Iris pigment epithelial cell (primary cell): ENCODE results near the gene TGFBR3.
"Not testable (repeated sequence)": the region's sequence is repeated elsewhere in the genome, so short reads cannot be mapped to it uniquely, and the experiment has no call there.

Experiments
- DNase-seq: peaks from one replicate; pipeline ENCODE4 v3.0.0-alpha.2; 2011; ENCODE audit warnings: low read depth

TGFBR3 gene

DNA sequence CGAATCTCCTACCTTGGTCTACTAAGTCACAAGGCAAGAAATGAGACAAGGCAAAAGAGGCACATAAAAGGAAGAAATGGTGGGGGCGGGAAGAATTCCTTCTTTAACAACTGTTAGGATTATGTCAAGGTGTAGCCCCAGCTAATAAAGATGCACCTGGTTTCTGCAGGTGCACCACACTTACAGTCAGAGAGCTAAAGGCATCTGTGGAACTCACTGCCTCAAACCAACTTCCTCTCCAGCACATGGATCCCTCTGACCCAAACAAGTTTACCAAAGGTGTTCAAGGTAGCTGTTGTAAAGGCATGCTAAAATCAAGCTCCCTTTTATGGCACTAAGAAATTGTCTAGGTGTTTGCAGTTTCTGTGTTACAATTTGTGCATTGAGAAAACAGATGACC lies 38.1 kb downstream of the TGFBR3 start:
- no peak for DNase-seq

DNA sequence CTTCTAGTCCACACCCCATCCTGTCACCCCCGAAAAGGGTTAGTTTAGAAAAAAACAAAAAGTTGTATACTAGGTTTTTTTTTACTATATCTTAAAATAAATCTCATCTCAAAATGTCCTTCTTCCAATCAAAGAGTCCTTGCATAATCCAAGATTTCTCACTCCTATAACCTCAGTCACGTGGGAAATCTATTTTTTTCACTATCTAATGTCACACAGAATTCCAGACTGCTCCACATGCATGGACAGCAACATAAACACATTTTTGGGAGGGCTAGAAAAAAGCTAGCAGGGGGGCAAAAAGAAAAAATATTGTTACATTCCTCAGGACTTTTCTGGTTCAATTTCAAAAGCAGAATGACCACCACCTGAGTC lies 39.3 kb downstream of the TGFBR3 start:
- no peak for DNase-seq

DNA sequence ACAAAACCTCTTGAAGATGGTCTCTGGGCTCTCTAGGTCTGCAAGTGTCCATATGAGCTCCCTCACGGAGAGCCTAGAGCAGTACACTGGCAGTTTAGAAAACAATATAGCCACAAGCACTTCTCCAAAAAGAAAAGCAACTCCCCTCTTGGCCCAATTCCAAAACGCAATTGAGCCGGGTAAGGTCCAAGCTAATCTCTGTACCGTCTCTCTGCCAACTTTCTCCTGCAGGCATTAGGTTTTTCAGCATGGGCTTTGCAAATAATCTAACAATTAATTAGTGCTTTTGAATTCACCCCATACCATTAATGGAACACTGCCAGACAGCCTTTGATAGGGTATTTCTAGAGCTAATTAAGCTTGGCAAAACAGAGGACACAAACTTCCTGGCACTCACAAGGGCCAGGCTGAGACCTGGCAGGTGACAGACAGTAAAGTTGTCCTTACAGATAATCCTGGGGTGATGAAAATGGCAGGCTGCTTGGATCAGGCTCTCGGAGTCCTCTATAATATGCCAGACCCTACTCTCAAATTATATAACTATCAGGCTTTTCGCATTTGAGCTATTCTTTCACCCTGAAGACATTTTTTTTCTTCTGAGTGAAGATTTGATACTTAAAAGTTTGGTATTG lies 39.8 kb downstream of the TGFBR3 start:
- peak; percentile 63 for DNase-seq

DNA sequence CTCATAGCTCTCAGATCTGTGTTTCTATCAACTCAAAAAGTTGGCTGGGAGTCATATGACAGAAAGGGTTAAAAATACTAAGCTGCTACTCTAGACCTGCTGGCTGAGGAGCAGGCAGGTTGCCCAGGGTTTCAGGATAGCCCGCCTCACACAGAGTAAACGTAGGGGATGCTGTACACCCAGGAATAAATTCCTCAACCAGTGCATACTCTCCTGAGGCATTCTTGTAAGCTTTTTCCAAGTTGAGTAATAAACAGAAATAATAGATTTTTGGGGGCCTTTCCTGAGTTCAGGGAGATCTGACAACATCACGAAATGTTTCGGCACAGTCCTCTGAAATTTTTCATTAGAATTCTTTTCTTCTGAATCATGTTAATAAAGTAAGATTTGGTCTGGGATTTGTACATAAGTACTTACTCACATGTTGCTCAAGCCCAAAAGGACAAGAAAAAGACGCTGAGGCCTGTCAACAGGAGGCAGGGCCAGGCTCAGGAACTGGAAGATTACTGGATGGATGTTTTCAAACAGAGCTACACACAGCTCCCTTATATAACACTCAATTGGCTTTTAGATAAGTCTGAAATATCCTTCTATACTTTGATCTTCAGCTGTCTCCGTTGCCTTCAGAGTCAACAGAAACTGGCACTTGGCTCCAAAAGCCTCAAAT lies 41.0 kb downstream of the TGFBR3 start:
- DNase-seq = peak; percentile 98

DNA sequence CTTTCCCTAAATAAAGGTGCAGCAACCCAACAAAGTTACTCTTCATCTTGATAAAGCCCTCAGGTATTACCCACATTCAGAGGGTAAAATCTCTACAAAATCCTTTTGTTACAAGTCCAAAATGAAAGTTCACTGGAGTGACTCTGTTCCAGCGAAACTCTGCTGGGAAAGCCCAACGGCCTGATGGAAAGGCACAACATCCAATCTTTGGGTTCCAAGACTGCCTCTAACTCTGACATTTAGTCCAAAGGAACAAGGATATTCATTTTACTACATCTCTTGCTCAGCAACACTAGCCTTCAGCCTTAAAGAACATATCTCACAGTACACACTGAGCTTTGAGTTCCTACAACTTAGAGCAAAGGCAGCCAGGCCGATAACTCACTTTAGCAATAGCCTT lies 42.1 kb downstream of the TGFBR3 start:
- no peak for DNase-seq

DNA sequence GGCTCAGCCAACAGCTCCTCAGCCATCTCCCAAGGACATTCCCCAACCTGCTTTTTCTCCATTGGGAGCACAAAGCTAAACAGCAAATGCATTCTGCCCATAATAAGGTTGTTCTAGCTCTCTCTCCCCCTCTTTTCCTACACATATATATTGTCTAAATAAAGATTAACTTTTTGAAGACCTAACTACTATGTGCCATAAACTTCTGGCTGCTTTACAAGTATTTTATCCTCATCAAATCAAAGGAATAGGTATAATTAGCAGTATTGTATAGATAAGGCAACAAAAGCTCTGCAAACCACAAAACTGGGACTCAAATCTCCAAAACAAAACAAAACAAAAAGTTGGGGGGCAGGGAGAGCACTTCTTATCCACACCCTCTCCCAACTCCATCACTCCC lies 43.4 kb downstream of the TGFBR3 start:
- no peak for DNase-seq

DNA sequence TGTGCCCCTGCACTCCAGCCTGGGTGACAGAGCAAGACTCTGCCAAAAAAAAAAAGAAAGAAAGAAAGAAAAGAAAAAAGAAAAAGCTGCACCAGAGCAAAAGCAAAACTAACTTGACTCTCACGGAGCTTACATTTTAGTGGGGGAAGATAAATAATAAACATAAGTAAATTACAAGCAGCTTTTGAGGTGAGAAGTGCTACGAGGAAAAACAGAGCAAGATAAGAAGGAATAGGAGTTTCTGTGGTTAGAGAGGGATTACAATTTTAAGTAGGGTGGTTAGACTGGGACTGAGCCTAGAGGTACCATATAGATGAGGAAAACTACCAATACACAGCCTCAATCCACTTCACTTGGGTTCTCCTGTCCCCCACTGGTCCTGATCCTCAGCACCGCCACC lies 43.9 kb downstream of the TGFBR3 start:
- no peak for DNase-seq

DNA sequence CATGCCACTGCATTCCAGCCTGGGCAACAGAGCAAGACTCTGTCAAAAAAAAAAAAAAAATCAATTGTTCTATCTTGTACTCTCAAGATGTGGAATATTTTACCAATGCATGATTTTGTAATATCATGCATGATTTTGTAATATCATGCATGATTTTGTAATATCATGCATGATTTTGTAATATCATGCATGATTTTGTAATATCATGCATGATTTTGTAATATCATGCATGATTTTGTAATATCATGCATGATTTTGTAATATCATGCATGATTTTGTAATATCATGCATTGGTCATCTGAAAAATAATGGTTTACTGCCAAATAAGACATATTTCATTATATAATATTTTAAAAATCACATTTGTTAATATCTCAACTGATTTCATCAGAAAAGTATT lies 45.7 kb downstream of the TGFBR3 start:
- DNase-seq = not testable (repeated sequence)

DNA sequence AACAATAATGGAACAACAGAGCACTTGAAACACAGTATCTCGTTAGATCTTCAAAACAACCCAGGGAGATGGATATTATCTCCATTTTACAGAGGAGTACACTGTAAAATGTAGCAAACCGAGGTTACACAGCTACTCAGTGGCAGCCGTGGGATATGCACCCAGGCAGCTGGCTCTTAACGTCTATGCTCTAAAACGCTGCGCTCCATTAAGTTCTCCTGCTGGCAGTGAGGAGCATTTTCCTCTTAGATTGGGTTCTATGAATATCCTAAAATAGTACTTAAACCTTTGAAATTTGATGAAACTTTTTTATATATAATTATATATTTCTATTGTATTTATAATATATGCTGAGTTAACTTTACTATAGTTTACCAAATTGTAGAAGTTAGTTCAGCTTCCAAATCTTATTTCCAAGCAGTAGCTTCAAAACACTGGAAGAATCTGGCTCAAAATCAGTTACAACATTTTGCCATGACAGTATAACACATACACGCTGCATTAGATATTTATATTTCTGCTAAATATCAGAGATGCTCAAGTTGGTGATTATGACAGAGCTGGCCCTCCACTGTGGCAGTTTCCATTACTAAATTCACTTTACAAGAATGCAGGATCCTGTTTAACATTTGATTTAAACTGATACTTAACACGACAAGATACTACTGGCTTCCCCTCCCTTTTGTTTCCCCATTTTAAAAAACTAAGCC lies 49.5 kb downstream of the TGFBR3 start:
- DNase-seq = no peak

DNA sequence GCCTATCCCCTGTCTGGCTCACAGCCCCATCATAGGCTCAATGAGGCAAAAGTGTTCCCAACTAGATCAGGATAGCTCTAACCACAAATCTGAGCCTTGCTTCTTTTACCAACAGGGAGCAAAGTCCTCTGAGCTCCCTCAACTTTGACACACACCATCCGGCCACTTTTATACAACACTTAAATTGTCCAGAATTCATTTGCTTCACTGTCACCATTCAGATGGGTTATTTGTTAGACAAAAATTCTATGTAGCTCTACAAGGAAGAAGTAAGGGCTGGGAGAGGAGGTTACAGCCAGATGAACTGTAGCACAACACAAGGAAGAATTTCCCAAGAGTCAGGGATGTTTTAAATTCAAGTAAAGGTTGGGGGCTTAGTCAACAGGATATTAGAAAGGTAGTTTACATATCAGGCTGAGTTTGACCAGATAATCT lies 50.8 kb downstream of the TGFBR3 start:
- DNase-seq = peak; percentile 36

DNA sequence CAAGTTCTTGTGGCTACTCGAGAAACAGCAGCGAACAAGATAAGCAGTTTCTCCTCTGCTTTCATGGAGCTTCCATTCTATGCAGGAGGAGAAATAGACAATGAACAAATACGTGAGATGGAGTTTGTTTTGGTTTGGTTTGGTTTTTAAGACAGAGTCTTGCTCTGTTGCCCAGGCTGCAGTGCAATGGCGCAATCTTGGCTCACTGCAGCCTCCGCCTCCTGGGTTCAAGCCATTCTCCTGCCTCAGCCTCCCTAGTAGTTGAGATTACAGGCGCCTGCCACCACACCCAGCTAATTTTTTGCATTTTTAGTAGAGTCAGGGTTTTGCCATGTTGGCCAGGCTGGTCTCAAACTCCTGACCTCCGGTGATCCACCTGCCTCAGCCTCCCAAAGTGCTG lies 51.4 kb downstream of the TGFBR3 start:
- not testable (repeated sequence) for DNase-seq

DNA sequence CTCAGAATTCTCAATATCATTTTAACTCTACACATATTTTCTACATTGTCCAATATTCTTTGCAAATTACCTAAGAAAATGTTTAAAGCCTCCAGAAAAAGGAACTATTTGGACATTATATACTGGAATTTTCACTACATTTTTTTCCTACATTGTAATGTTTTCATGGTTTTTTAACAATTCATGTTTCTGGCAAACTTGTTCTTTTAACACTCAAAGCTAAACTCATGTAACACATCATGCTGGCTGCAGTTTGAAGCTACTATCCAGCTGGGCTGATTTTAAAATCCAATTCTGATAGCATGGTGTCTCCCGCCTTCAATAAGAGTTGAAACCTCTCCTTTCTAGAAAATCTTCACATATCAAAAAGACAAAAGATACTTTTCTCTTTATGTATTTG lies 52.0 kb downstream of the TGFBR3 start:
- no peak for DNase-seq

DNA sequence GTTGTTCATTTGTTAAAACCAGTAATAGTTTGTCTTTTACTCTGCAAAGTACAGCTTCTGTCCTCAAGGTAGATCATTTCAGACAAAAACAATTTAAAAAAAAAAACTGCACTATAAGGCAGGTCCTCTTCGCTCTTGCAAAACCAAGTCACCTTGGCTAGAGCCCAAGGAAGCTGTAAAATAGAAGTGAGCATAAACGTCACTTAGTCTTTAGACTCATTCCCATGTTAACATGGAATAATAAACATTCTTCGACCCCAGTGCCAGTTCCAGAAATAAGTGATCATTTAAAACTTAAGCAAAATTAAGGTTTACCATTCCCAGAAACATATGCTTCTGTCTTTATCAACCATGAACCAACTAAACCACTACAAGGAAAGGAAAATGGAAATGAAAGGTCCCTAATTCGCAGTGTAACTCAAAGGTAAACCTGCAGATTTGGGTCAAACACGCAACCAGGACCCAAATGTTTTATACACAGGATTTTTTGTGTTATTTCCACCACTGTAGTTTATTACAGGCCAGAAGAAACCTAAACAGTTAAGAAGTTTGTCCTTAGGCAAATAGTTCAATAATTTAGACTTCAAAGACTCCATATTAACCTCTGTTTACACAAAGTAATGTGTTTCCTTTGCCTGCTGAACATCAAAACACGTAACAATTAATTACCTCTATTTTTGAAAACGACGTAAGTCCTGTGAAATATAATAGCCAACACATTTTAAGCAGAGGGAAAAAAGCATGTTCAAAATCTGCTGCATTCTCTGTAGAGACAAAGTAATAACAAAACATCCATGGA lies 54.6 kb downstream of the TGFBR3 start:
- peak; percentile 74 for DNase-seq

DNA sequence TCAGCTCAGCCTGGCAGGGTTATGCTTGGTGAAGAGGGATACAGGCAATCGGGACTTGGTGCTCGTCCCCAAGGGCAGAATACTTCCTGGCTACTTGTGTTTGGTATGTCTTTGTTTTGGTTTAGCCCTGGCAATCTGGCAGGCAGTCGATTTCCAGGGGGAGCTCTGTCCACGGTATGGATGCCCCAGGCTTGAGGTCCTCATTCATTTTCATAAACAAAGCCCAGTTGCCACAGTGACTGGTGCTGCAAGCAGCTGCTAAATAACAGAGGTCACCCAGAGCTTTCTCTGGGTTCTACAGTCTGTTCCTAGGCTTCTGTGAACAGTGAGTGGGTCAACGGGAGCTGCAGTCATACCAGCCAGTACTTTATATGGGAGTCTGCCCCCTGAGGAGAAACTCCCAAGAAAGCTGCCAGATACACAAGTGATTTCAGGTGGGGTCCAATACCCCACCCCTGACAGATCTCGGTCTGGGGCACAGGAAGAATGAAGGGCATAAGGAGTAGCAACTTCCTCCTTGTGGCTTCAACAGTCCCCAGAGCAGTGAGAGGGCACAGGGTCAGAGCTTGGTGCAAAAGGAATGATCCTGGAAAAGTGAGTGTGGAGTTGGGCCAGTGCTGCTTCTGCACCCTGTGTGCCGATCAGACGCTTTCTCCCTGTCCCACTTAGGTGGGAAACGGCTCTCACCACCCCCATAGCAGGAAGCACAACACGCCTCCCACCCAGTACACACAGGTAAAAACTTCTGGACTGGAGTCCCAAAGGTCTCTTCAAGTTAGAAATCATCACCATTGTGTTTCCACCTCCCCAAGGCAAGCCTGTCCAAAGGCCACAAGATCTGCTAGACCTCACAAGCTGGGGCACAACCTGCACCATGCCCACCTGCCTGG lies 55.5 kb downstream of the TGFBR3 start:
- peak; percentile 92 for DNase-seq

DNA sequence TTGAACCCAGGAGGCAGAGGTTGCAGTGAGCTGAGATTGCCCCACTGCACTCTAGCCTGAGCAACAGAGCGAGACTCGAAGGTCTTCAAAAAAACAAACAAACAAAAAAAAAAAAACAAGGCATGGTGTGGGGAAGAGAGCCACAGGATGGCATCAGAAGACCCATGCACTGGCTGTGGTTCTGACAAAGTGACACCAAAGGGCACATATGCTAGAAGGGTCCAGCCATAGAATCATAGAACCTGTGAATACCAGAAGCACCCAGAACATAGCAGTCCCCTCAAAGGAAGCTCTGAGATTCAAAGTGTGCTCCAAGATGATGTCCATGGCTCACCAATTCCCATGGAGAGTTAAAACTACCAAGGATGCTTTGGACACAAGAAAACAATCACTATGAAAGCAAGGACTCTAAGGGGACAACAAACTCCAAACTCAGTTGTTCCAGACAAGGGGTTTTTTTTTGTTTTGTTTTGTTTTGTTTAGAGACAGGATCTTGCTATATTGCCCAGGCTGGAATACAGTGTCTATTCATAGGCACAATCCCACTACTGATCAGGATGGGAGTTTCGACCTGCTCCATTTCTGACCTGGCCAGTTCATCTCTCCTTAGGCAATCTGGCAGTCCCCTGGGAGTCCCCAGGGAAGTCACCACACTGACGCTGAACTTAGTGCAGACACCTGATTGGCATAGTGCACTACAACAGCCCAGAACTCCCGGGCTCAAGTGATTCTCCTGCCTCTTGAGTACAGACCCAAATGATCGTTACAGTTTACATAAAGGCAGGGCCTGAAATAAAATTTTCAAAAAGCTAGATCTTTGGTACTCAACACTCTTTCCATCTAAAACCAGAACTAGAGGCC lies 56.4 kb downstream of the TGFBR3 start:
- no peak for DNase-seq

DNA sequence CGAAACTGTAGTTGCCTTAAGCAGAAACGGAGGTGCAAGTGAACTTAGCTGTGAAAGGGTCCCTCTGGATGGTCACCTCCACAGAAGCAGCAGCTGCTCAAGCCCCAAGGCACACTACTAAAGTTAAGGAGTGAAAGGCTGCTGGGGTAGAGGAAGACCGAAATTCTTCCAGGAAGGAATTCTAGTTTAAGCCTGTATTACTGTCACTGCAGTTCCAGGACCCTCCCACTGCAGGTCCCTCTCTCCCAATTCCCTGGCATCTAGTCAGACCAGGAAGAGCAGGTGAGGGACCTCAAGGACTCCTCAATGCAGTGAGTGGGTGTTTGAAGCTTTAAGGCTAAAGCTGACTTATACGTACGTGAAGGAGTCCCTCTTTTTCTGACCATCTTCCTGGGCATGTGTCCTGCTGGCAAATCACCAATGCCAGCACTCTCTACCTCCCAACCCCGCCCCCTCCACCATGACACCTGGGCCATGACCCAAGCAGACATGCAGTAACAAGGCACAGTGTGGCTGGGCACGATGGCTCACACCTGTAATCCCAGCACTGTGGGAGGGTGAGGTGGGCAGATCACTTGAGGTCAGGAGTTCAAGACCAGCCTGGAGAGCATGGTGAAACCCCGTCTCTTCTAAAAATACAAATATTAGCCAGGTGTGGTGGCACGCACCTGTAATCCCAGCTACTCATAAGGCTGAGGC lies 57.2 kb downstream of the TGFBR3 start:
- DNase-seq = no peak

DNA sequence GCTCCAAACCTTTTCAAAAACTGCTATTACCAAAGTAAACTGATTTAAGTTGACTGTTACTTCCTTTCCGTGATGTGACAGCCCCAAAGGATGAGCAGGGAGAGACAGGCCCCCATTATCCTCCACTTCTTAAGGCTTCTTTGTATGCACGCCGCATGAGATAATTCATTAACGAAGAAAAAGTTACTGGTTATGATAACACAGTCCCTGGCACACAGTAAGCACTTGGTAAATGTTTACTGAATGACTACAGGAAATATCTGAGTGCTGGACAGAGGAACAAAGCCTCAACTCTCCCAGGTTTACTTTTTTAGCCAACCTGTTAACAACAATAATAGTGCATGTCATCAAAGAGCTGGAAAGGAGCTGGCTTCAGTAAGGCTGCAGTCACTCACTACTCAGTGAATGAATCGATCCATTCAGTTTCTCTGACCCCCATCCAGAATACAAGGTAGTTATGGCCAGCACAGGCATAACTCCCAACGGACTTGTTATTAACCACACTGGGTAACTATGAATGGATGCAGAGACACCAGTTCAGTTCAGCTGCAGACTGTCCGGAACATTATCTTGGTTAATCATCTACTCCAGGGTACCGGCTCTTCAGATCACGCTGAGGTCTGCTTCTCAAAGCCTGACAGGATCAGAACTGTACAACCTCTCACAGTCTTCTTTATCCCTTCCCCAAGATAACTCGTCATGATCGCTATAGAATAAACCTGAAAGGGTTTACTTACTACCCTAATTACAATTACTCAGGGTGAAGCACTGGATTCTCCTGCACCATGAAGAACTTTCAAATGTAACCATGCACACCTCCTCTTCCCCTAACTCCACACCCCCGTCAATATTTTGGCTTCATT lies 58.3 kb downstream of the TGFBR3 start:
- DNase-seq = no peak

DNA sequence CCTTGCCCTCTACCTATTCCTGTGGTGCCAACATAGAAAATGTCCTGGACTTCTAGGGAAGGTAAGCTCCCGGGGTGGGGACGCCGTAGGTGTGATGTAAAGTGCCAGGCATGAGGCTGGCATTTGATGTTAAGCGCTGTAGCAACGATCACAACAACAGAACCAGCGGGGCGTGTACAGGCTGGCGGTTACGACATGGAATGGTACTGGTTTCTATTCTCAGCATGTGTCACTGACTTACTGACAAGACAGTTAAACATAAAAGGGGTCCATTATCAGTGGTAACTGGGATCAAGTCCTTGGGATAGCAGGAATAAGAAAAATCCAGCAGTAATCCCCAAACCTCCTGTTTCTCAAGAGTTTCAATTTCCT lies 58.9 kb downstream of the TGFBR3 start:
- DNase-seq = no peak

DNA sequence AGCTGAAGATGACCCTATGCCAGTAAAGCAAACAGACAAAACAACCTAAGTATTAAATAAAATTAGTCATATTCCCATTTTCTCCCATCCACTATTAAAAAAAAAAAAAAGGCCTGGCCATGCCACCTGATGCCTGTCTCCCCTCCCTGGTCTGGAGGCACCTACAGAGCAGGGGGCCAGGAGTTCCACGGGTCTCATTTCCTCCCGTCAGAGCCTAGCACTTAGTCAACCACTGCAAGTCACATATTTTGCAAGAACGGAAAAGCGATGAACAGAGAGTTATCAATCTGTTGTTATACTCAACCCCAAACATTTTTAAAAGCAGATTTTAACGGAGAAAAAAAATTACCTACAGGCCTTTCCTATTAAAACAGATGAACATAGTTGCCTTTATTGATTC lies 59.3 kb downstream of the TGFBR3 start:
- DNase-seq = no peak
